ENCODE results near the gene CXorf65.

GRCh38 chrX:71118985-71119535, 12.5 kb upstream of the CXorf65 start:
- TF ChIP-seq POLR2AphosphoS5 (IDR thresholded peaks at IDR 0.05; ENCODE audit: low read depth, low read length) = no peak
- TF ChIP-seq POLR2A (IDR thresholded peaks at IDR 0.05; ENCODE audit: low read depth, low read length) = no peak
- no peak for TF ChIP-seq SPI1 (IDR thresholded peaks at IDR 0.05; ENCODE audit: low read depth, low read length)
- TF ChIP-seq TAF1 (IDR thresholded peaks at IDR 0.05; ENCODE audit: low read depth, low read length) = no peak
- no peak for TF ChIP-seq PAX5 (IDR thresholded peaks at IDR 0.05; ENCODE audit: insufficient read depth, low read length, severe bottlenecking)
